Measurements from ENCODE around the gene TRUB2. TPM values are rescaled to one million over a fixed set of nuclear protein-coding genes. Genes with fewer than 3 reads are reported as not detected.

Gene TRUB2
- total and polyA plus RNA-seq, 8 donors: 4.9 to 15.9 (median 13.2) TPM

- H3K36me3 ChIP-seq: peaks cover 0 to 59% (median 44%) of the 10 kb centered on the region in 4 donors
- no peak overlapping the region for H3K27ac ChIP-seq
- H3K4me1 ChIP-seq: peaks cover 0 to 12% (median 0%) of the 10 kb centered on the region in 4 donors
- 85 to 92% (median 91%) methylated on average over 11 of the region's 11 CpGs for WGBS, 5 donors
- intact Hi-C loops (cut with DNase I; ENCODE audit: low total_unique reads): no loop called here
- TF ChIP-seq EP300 (IDR thresholded peaks at IDR 0.05): no peak
- H3K4me3 ChIP-seq: no peak overlapping the region
- no peaks in the 10 kb centered on the region for H3K9me3 ChIP-seq
- no peaks in the 10 kb centered on the region for H3K27me3 ChIP-seq
- DNase-seq: no peak
These were observed 11.2 kb upstream of the TRUB2 start for GRCh38 chr9:128333451-128333869.

GRCh38 chr9:128325629-128326028 is 3.4 kb upstream of the TRUB2 start:
- intact Hi-C loops (cut with DNase I; ENCODE audit: low total_unique reads): no loop called here
- H3K4me3 ChIP-seq: no peak overlapping the region
- peaks cover 20 to 50% (median 38%) of the 10 kb centered on the region in 4 donors for H3K4me1 ChIP-seq
- no peaks in the 10 kb centered on the region for H3K27me3 ChIP-seq
- no peak overlapping the region for H3K27ac ChIP-seq
- TF ChIP-seq POLR2AphosphoS5 (IDR thresholded peaks at IDR 0.05) (no peak), EP300 (IDR thresholded peaks at IDR 0.05) (no peak)
- DNase-seq: no peak
- 86 to 91% (median 90%) methylated on average over 12 to 13 of the region's 13 CpGs for WGBS, 5 donors
- H3K36me3 ChIP-seq: peaks cover 24 to 59% (median 48%) of the 10 kb centered on the region in 4 donors
- H3K9me3 ChIP-seq: no peaks in the 10 kb centered on the region

GRCh38 chr9:128324401-128324800 is 2.2 kb upstream of the TRUB2 start:
- TF ChIP-seq CTCF (IDR thresholded peaks at IDR 0.05): no peak
- TF ChIP-seq EP300 (IDR thresholded peaks at IDR 0.05): no peak
- TF ChIP-seq POLR2A (IDR thresholded peaks at IDR 0.05): no peak
- Histone ChIP-seq H3K9me3 (no peaks in the 10 kb centered on the region), H3K4me1 (peaks cover 20 to 46% (median 38%) of the 10 kb centered on the region in 4 donors), H3K27ac (no peak overlapping the region), H3K27me3 (no peaks in the 10 kb centered on the region), H3K4me3 (no peak overlapping the region), H3K36me3 (peaks cover 24 to 57% (median 53%) of the 10 kb centered on the region in 4 donors)
- DNase-seq: no peak
- intact Hi-C loops (cut with DNase I; ENCODE audit: low total_unique reads): no loop called here
- 92 to 100% (median 100%) methylated on average over 1 of the region's 1 CpG for WGBS, 5 donors

- intact Hi-C loops (cut with DNase I; ENCODE audit: low total_unique reads): no loop called here
- peak overlapping the region; percentile 78 to 97 (median 92) for H3K4me3 ChIP-seq
- peaks cover 20 to 40% (median 38%) of the 10 kb centered on the region in 4 donors for H3K4me1 ChIP-seq
- TF ChIP-seq CTCF (IDR thresholded peaks at IDR 0.05) (no peak), EP300 (IDR thresholded peaks at IDR 0.05) (no peak), POLR2A (IDR thresholded peaks at IDR 0.05) (no peak), POLR2AphosphoS5 (IDR thresholded peaks at IDR 0.05) (no peak)
- no peak for DNase-seq
- WGBS, 5 donors: 81 to 87% (median 83%) methylated on average over 12 of the region's 12 CpGs
- H3K9me3 ChIP-seq: no peaks in the 10 kb centered on the region
- H3K27ac ChIP-seq: peak overlapping the region in 2 of 5 donors; percentile 87 to 92
- peaks cover 24 to 58% (median 50%) of the 10 kb centered on the region in 4 donors for H3K36me3 ChIP-seq
- no peaks in the 10 kb centered on the region for H3K27me3 ChIP-seq
These were observed 1.5 kb upstream of the TRUB2 start for GRCh38 chr9:128323791-128324190.

- Histone ChIP-seq H3K4me3 (peak overlapping the region; percentile 78 to 97 (median 92)), H3K27me3 (no peaks in the 10 kb centered on the region), H3K27ac (peak overlapping the region; percentile 87 to 96 (median 92)), H3K36me3 (peaks cover 23 to 58% (median 50%) of the 10 kb centered on the region in 4 donors), H3K4me1 (peaks cover 20 to 38% (median 38%) of the 10 kb centered on the region in 4 donors), H3K9me3 (no peaks in the 10 kb centered on the region)
- WGBS, 5 donors: 21 to 25% (median 22%) methylated on average over 16 of the region's 16 CpGs
- no peak for DNase-seq
- intact Hi-C loops (cut with DNase I; ENCODE audit: low total_unique reads): no loop called here
- TF ChIP-seq EP300 (IDR thresholded peaks at IDR 0.05): no peak
- TF ChIP-seq POLR2AphosphoS5 (IDR thresholded peaks at IDR 0.05): no peak
- no peak for TF ChIP-seq POLR2A (IDR thresholded peaks at IDR 0.05)
- no peak for TF ChIP-seq CTCF (IDR thresholded peaks at IDR 0.05)
These were observed 1.0 kb upstream of the TRUB2 start for GRCh38 chr9:128323212-128323730.

Measured in stomach (tissue), 9 donors.